ENCODE data around the gene DAP. TPM values are rescaled to one million over a fixed set of nuclear protein-coding genes. Genes with fewer than 3 reads are reported as not detected.

The DAP gene
- polyA plus RNA-seq, 1 donor (not counting 4 experiments of a cell fraction or from before 2014, with no cell fraction given), result 30.4 TPM

- H3K4me3 ChIP-seq (ENCODE audit: control insufficient read depth in 2 of 3, extremely low read depth in 1 of 3, insufficient read depth in 2 of 3, low read depth in 1 of 3, low read length in 3 of 3), result no peak overlapping the region
- H3K9ac ChIP-seq (ENCODE audit: control insufficient read depth, extremely low read depth, insufficient read depth, low read length), result no peak overlapping the region
- DNase-seq (ENCODE audit: low read depth, low spot score), result peak; percentile 76
- no peaks in the 10 kb centered on the region for H3K36me3 ChIP-seq (ENCODE audit: control insufficient read depth in 2 of 2, extremely low read depth in 1 of 2, insufficient read depth in 2 of 2, low read length in 2 of 2)
- TF ChIP-seq EZH2 (IDR thresholded peaks at IDR 0.05; ENCODE audit: low read length), result no peak
- no peak for TF ChIP-seq CTCF (optimal IDR thresholded peaks at IDR 0.05 in 1 of 3, IDR thresholded peaks at IDR 0.05 in 1 of 3, conservative IDR thresholded peaks at IDR 0.05 in 1 of 3; ENCODE audit: extremely low read depth in 1 of 3, insufficient read depth in 2 of 3, low read length in 3 of 3)
- peak overlapping the region; percentile 89 for H3K27ac ChIP-seq (ENCODE audit: control insufficient read depth, insufficient read depth, low read length)
- FAIRE-seq, result no peak
- H3K9me1 ChIP-seq (ENCODE audit: control insufficient read depth, extremely low read depth, insufficient read depth, low read length), result no peaks in the 10 kb centered on the region
- no peak overlapping the region for H2AFZ ChIP-seq (ENCODE audit: control insufficient read depth, low read length)
- dilution Hi-C loops (cut with MboI; ENCODE audit: extremely low pct_ligation_motif_present, low sequenced_read_pairs), result no loop called here
- no peaks in the 10 kb centered on the region for H3K27me3 ChIP-seq (ENCODE audit: control insufficient read depth, extremely low read depth, insufficient read depth, low read length)
- no peaks in the 10 kb centered on the region for H4K20me1 ChIP-seq (ENCODE audit: control insufficient read depth, extremely low read depth, insufficient read depth, low read length)
- H3K4me1 ChIP-seq (ENCODE audit: control insufficient read depth, extremely low read depth, insufficient read depth, low read length), result peaks cover 65% of the 10 kb centered on the region
- peak overlapping the region; percentile 49 for H3K4me2 ChIP-seq (ENCODE audit: control insufficient read depth, extremely low read depth, insufficient read depth, low read depth, low read length)
- H3K79me2 ChIP-seq (ENCODE audit: control insufficient read depth, insufficient read depth, low read length), result peaks cover 4% of the 10 kb centered on the region
- no peaks in the 10 kb centered on the region for H3K9me3 ChIP-seq (ENCODE audit: control insufficient read depth, low read depth, low read length)
Observed at GRCh38 chr5:10705747-10706146, 55.3 kb downstream of the DAP start.

- H3K9me3 ChIP-seq (ENCODE audit: control insufficient read depth, low read depth, low read length), result no peaks in the 10 kb centered on the region
- no peaks in the 10 kb centered on the region for H3K27me3 ChIP-seq (ENCODE audit: control insufficient read depth, extremely low read depth, insufficient read depth, low read length)
- peak overlapping the region; percentile 62 for H3K9ac ChIP-seq (ENCODE audit: control insufficient read depth, extremely low read depth, insufficient read depth, low read length)
- dilution Hi-C loops (cut with MboI; ENCODE audit: extremely low pct_ligation_motif_present, low sequenced_read_pairs), result no loop called here
- H4K20me1 ChIP-seq (ENCODE audit: control insufficient read depth, extremely low read depth, insufficient read depth, low read length), result no peaks in the 10 kb centered on the region
- H3K4me1 ChIP-seq (ENCODE audit: control insufficient read depth, extremely low read depth, insufficient read depth, low read length), result peaks cover 65% of the 10 kb centered on the region
- FAIRE-seq, result no peak
- DNase-seq (ENCODE audit: low read depth, low spot score), result no peak
- peak overlapping the region; percentile 89 for H3K27ac ChIP-seq (ENCODE audit: control insufficient read depth, insufficient read depth, low read length)
- H3K79me2 ChIP-seq (ENCODE audit: control insufficient read depth, insufficient read depth, low read length), result peaks cover 4% of the 10 kb centered on the region
- no peaks in the 10 kb centered on the region for H3K36me3 ChIP-seq (ENCODE audit: control insufficient read depth in 2 of 2, extremely low read depth in 1 of 2, insufficient read depth in 2 of 2, low read length in 2 of 2)
- no peak overlapping the region for H2AFZ ChIP-seq (ENCODE audit: control insufficient read depth, low read length)
- peak overlapping the region in 1 of 3 experiments; percentile 11 for H3K4me3 ChIP-seq (ENCODE audit: control insufficient read depth in 2 of 3, extremely low read depth in 1 of 3, insufficient read depth in 2 of 3, low read depth in 1 of 3, low read length in 3 of 3)
- H3K9me1 ChIP-seq (ENCODE audit: control insufficient read depth, extremely low read depth, insufficient read depth, low read length), result no peaks in the 10 kb centered on the region
- TF ChIP-seq EZH2 (IDR thresholded peaks at IDR 0.05; ENCODE audit: low read length) (no peak), CTCF (optimal IDR thresholded peaks at IDR 0.05 in 1 of 3, IDR thresholded peaks at IDR 0.05 in 1 of 3, conservative IDR thresholded peaks at IDR 0.05 in 1 of 3; ENCODE audit: extremely low read depth in 1 of 3, insufficient read depth in 2 of 3, low read length in 3 of 3) (no peak)
- H3K4me2 ChIP-seq (ENCODE audit: control insufficient read depth, extremely low read depth, insufficient read depth, low read depth, low read length), result peak overlapping the region; percentile 49
Observed at GRCh38 chr5:10704949-10705621, 55.9 kb downstream of the DAP start.

All from keratinocyte (primary cell).